Endodermal cell (in vitro differentiated cells): ENCODE data around the gene MALRD1. TPM values are rescaled to one million over a fixed set of nuclear protein-coding genes. Genes with fewer than 3 reads are reported as not detected.

ENCODE experiments used
- DNase-seq: peaks from one replicate; pipeline ENCODE4 v3.0.0-alpha.2; 2017
- H3K27ac ChIP-seq: 2 replicates; pipeline ENCODE4 v1.5.1; 2013; ENCODE audit warnings: mild to moderate bottlenecking, low read depth, low read length, moderate library complexity
- H3K27me3 ChIP-seq: 2 replicates; pipeline ENCODE4 v1.6.1; 2013; ENCODE audit warnings: mild to moderate bottlenecking, low read length, moderate library complexity; ENCODE audit not compliant: insufficient read depth, control insufficient read depth, poor library complexity, severe bottlenecking
- H3K36me3 ChIP-seq: 2 replicates; pipeline ENCODE4 v1.7.0; 2013; ENCODE audit warnings: mild to moderate bottlenecking, low read length, moderate library complexity; ENCODE audit not compliant: control insufficient read depth, insufficient read depth
- H3K4me1 ChIP-seq: one replicate; pipeline ENCODE4 v1.7.0; 2013; ENCODE audit warnings: low read length; ENCODE audit not compliant: control insufficient read depth, insufficient read depth
- H3K4me3 ChIP-seq: 2 replicates; pipeline ENCODE4 v1.5.1; 2013; ENCODE audit warnings: mild to moderate bottlenecking, low read length, moderate library complexity
- H3K9ac ChIP-seq: 2 replicates; pipeline ENCODE4 v1.6.1; 2013; ENCODE audit warnings: mild to moderate bottlenecking, low read length, moderate library complexity; ENCODE audit not compliant: poor library complexity, severe bottlenecking; ENCODE audit errors: extremely low read depth
- H3K9me3 ChIP-seq: 2 replicates; pipeline ENCODE4 v1.6.1; 2013; ENCODE audit warnings: mild to moderate bottlenecking, low read length, moderate library complexity; ENCODE audit not compliant: control insufficient read depth
- H3K27ac Mint-ChIP-seq: 2 replicates; pipeline ENCODE4 v1.8.0; 2020; ENCODE audit warnings: mixed read lengths
- H3K27me3 Mint-ChIP-seq: 2 replicates; pipeline ENCODE4 v1.8.0; 2021; ENCODE audit warnings: mild to moderate bottlenecking, mixed read lengths; ENCODE audit not compliant: insufficient read depth
- H3K36me3 Mint-ChIP-seq: 2 replicates; pipeline ENCODE4 v1.8.0; 2020; ENCODE audit warnings: low read depth, mixed read lengths
- H3K4me1 Mint-ChIP-seq: 2 replicates; pipeline ENCODE4 v1.8.0; 2020; ENCODE audit warnings: mixed read lengths
- H3K4me3 Mint-ChIP-seq: 2 replicates; pipeline ENCODE4 v1.8.0; 2020; ENCODE audit warnings: mild to moderate bottlenecking, moderate library complexity, mixed read lengths
- H3K9me3 Mint-ChIP-seq: 2 replicates; pipeline ENCODE4 v1.8.0; 2020; ENCODE audit warnings: mild to moderate bottlenecking, mixed read lengths
- CTCF ChIP-seq: fragments of 200-600 bp; sonication (generic); conservative IDR thresholded peaks from 2 replicates; pipeline ENCODE4 v1.5.0; 2021; ENCODE audit warnings: antibody characterized with exemption, mild to moderate bottlenecking
- WGBS, 2 experiments: methylation state at CpG; one replicate each; pipeline versions ENCODE4 v1.1.5 to v1.1.7; 2013; ENCODE audit warnings: missing lambda C conversion rate in 2 of 2, mixed read lengths in 1 of 2; ENCODE audit not compliant: insufficient coverage in 1 of 2, insufficient read length in 1 of 2; 5-methylcytosine and 5-hydroxymethylcytosine counted together
- total RNA-seq, 2 donors: library from RNA; stranded (reverse); fragmentation: NEBNext Ultra II Directional in 1 of 2; extraction: Animal tissue kit (Norgen Biotek cat#: 25700) in 1 of 2; gene quantifications; 2 replicates in 1 of 2; 3 replicates in 1 of 2; pipeline ENCODE4 v1.2.1, GENCODE V29; 2021

MALRD1 gene
- total RNA-seq, 2 donors from 2014 or later: 0.64 to 1.5 TPM

- Histone ChIP-seq H3K27me3 (no peaks in the 10 kb centered on the region), H3K4me3 (no peak overlapping the region), H3K9ac (no peak overlapping the region), H3K4me1 (no peaks in the 10 kb centered on the region), H3K36me3 (no peaks in the 10 kb centered on the region), H3K27ac (no peak overlapping the region), H3K9me3 (no peaks in the 10 kb centered on the region)
- H3K36me3 Mint-ChIP-seq: no peaks in the 10 kb centered on the region
- no peak overlapping the region for H3K27ac Mint-ChIP-seq
- no peaks in the 10 kb centered on the region for H3K9me3 Mint-ChIP-seq
- H3K4me1 Mint-ChIP-seq: no peaks in the 10 kb centered on the region
- H3K27me3 Mint-ChIP-seq: no peaks in the 10 kb centered on the region
- 96 to 97% methylated on average over 2 to 3 of the region's 3 CpGs for WGBS, 2 experiments
- no peak overlapping the region for H3K4me3 Mint-ChIP-seq
- no peak for TF ChIP-seq CTCF
- no peak for DNase-seq
Observed at GRCh38 chr10:19683356-19683755, 634.8 kb downstream of the MALRD1 start.

- Mint-ChIP-seq H3K4me1 (no peaks in the 10 kb centered on the region), H3K27me3 (no peaks in the 10 kb centered on the region), H3K9me3 (no peaks in the 10 kb centered on the region), H3K4me3 (no peak overlapping the region), H3K36me3 (no peaks in the 10 kb centered on the region), H3K27ac (no peak overlapping the region)
- Histone ChIP-seq H3K27me3 (no peaks in the 10 kb centered on the region), H3K27ac (no peak overlapping the region), H3K36me3 (no peaks in the 10 kb centered on the region), H3K4me3 (no peak overlapping the region), H3K4me1 (no peaks in the 10 kb centered on the region), H3K9me3 (no peaks in the 10 kb centered on the region), H3K9ac (no peak overlapping the region)
- WGBS, 2 experiments: 82 to 85% methylated on average over 2 to 4 of the region's 5 CpGs
- no peak for DNase-seq
- TF ChIP-seq CTCF: peak; percentile 37
Observed at GRCh38 chr10:19683960-19684359, 635.4 kb downstream of the MALRD1 start.

GRCh38 chr10:19688344-19688743, 639.7 kb downstream of the MALRD1 start:
- Histone ChIP-seq H3K27me3 (no peaks in the 10 kb centered on the region), H3K4me1 (no peaks in the 10 kb centered on the region), H3K9me3 (no peaks in the 10 kb centered on the region), H3K9ac (no peak overlapping the region), H3K36me3 (no peaks in the 10 kb centered on the region), H3K27ac (no peak overlapping the region), H3K4me3 (no peak overlapping the region)
- H3K9me3 Mint-ChIP-seq: no peaks in the 10 kb centered on the region
- no peak for DNase-seq
- no peak overlapping the region for H3K4me3 Mint-ChIP-seq
- no peaks in the 10 kb centered on the region for H3K36me3 Mint-ChIP-seq
- H3K4me1 Mint-ChIP-seq: no peaks in the 10 kb centered on the region
- H3K27me3 Mint-ChIP-seq: no peaks in the 10 kb centered on the region
- no peak overlapping the region for H3K27ac Mint-ChIP-seq
- 86 to 94% methylated on average over 2 to 3 of the region's 3 CpGs for WGBS, 2 experiments
- no peak for TF ChIP-seq CTCF
